Bone marrow (tissue), 2 donors: ENCODE data around the gene MDFIC.

Experiments
- DNase-seq, 2 donors: peaks; one replicate each; lab custom pipeline; 2025; lab: John Stamatoyannopoulos, UW

Gene MDFIC

DNA sequence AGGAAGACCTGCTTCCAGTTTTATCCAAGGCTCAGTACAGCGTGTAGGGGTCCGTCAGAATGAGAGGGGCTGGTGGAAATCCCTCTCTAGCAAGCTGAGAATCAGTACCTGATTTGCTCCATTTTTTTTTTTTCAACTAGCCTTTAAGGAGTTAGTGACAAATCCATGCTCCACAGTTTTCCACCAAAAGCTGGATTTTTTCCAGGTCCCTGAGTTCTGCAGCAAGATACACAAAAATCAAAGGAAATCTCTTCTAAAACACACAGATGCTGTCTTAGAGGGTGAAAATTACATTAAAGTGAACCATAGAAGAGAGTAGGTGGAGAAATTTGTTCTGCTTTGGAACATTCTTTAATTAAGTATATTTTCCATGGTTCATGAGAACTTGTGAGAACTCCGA, 30.4 kb downstream of the MDFIC start:
- DNase-seq, result no peak

- DNase-seq, result no peak
Measured at GRCh38 chr7:114953724-114954123, 31.8 kb downstream of the MDFIC start.

GRCh38 chr7:114956702-114957101, 34.8 kb downstream of the MDFIC start:
- no peak for DNase-seq

GRCh38 chr7:114957444-114957843, 35.5 kb downstream of the MDFIC start:
- no peak for DNase-seq

DNA sequence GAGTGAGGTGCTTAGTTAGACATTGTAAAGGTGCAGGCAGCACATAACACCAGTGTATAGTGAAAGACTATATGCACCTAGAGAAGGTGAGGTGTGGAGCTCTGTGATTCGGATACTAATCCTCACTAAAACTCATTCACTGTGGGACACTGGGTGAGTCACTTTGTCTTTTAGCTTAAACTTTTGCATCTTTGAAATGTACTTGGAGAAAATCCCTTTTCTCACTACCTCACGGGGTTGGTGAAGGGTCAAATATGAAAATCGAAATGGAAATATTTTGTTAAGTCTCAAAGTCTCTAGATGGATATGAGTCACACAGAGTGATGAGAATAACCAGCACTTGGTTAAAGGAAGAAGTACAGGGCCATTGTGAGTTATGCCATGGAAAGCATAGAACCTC, 38.0 kb downstream of the MDFIC start:
- no peak for DNase-seq

DNA sequence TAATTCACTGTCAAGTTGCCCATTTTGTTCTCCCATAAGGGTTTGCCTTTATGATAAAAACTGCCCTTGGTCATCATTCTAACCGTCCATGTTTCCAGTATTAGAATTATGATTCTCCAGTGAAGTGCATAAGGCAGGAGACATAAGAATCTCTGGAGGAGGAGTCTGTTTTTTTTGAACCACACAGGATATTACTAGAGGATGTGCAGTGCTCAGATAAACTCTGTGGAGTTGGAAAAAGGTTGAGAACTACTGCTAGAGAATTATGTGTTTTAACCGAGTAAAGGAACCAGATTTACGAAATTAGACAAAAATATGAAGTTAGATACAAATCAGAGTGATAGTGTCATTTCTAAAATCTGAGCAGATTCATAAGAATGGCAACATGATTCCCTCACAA, 40.5 kb downstream of the MDFIC start:
- no peak for DNase-seq

- no peak for DNase-seq
Measured at GRCh38 chr7:114966156-114966555, 44.3 kb downstream of the MDFIC start.

GRCh38 chr7:114969096-114969495, 47.2 kb downstream of the MDFIC start:
- no peak for DNase-seq

- no peak for DNase-seq
Measured at GRCh38 chr7:114970308-114970707, 48.4 kb downstream of the MDFIC start.

- no peak for DNase-seq
Measured at GRCh38 chr7:114970732-114971131, 48.8 kb downstream of the MDFIC start.

DNA sequence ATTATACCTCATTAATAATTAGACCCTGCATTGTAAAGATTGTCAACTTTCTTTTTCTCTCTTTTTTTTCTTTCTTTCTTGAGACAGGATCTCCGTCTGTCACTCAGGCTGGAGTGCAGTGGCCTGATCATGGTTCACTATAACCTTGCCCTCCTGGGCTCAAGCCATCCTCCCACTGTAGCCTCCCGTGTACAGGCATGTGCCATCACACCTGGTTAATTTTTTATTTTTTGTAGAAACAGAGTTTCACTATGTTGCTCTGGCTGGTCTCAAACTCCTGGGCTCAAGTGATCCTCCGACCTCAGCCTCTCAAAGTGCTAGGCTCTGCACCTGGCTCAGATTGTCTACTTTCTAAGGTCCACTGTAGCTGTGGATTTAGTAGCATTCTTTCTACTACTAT, 50.7 kb downstream of the MDFIC start:
- no peak for DNase-seq

GRCh38 chr7:114973147-114973546, 51.3 kb downstream of the MDFIC start:
- DNase-seq, result no peak

DNA sequence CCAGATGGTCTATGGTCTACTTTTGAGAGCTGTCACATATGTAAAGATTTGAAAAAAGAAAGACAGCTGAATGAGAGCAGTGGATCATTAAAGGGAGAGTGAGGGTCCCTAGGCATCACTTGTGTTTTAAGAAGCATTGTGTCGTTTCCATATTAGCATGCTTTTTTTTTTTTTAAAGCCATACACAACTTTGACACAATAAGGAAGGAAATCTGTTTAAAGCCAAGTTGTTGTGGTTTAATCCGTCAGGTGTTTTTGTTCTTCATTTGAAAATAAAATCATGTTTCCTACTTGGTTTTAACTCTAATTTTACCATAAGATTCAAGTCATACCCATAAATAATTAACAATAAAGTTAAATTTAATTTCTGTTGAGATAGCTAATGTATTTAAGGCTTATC, 53.5 kb downstream of the MDFIC start:
- no peak for DNase-seq

- no peak for DNase-seq
Measured at GRCh38 chr7:114976666-114977065, 54.8 kb downstream of the MDFIC start.

- DNase-seq, result no peak
Measured at GRCh38 chr7:114977277-114977676, 55.4 kb downstream of the MDFIC start.

GRCh38 chr7:114979388-114979787, 57.5 kb downstream of the MDFIC start:
- DNase-seq, result no peak

DNA sequence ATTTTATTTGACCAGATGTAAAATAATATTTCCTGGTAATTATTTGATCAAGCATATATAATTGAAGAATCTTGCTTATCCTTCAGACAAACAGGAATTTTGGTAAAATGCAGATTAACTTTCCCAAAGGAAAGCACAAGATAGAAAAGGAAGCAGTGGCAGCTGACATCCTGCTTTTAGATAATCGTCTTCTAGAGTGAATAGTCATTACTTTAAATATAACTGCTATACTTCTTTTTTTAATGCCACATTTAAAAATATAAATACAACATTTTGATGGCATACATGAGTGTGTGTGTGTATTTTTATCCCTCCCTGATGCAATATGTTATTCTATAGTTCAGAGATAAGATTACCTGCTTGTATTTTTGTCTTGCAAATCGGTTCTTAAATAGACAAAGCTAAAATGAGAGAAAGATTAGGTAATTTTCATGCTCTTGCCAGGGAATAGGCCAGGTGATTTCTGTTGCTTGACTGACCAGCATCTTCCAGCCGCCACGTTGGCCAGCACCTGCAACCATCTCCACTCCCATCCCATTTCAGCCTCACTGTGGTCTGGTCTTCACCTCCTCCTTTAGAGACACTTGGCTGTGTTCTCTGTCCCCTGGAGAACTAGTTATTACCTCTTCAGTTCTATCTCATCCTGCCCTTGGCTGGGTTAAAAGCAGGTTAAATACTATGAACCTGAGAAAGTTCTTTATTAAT, 58.1 kb downstream of the MDFIC start:
- DNase-seq, result no peak

DNA sequence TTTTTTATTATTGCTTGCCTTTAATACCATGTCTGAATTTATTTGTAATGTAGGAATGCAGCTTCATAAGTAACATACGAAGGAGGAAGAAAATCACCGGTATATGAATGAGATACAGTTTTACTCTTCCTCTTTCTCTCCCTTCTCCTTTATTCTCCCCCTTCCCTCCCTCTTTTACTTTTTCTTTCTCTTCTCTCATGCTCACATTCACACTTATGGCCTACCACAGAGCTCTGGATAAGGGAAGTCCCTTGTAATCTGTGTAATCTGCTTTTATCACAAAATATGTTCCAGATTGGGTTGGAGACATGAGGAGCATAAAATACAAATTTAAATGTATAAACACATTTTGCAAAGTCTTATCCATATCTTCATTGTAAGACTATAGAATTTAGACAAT, 59.4 kb downstream of the MDFIC start:
- DNase-seq, result peak in 1 of 2 donors; percentile 74

DNA sequence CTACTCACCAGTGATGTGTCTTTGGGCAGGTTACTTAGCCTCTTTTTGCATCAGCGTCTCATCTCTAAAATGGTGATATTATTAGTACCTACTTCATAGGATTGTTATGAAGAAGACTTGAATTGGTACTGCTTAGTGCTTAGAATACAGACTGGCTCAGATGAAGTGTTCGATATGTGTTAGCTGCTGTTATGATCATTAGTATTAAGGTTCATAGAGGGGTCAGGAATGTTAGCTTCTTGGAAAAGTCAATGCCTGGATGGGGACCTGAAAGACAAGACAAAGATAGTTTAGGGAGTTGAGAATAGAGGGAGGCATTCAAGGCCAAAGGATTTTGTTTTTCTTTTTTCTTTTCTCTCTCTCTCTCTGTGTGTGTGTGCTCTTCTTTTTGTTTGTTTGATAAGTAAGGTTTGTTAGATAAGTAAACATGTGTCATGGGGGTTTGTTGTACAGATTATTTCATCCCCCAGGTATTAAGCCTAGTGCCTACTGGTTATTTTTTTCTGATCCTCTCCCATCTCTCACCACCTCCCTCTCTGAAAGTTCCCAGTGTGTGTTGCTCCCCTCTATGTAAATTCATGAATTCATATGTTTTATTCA, 63.3 kb downstream of the MDFIC start:
- DNase-seq, result no peak

DNA sequence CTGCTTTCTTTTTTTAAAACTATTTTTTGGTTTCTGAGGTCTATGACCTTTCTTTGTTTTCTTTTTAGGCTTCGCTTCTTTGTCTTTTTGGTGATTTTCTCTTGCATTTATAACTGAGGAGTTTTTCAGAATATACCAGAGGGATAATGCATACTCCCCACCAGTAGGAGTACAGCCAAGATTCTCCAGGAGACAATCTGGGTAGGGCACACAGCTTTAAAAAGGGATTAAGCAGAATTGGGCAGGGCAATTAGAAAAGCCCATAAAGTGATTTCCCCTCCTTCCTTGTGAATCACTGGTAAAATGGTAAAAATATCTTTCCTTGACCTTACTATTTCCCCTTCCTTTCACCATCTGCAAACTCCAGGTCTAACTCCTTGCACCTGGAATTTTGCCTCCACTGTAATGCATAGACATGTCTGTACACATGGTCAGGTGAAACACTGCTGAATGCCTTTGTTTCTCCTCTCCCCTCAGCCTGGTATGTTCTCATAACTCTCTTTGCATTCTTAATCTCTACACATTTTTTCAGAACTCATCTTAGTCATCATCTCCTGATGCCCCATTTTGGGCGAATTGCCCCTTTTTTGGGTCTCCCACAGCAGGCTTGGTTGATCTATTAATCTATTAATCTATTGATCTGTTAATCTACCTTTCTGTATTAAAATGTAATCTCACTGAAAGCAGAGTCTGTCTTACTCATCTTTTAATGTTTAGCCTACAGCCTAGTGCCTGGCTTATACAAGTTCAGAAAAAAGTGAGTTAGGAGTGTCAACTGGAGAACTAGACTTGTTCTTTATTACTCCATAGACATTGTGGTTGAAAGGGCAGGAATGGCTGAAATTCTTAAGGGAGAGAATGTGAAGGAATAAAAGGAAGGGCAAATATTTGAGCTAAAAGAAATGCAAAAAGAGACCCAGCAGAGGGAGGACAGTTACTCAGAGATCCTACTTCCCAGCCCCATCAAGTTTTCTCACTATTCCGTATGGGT, 64.6 kb downstream of the MDFIC start:
- DNase-seq, result no peak

DNA sequence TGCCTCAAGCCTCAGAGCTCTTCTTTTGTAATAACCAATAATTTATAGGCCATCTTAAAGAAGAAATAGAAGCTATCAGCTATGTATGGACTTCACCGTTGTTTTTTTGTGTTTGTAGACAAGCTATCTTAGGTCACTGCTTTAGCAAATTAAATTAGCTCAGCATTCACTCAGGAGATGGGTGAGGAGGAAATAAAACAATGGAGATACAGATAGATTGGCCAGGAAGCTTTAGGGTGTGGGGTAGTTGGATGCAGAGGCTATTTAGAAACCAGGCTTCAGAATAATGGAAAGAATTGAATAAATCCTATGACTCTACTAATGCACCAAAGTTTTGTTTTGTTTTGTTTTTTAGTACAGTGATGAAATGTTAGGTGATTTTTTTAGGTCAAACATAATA, 66.1 kb downstream of the MDFIC start:
- DNase-seq, result no peak

DNA sequence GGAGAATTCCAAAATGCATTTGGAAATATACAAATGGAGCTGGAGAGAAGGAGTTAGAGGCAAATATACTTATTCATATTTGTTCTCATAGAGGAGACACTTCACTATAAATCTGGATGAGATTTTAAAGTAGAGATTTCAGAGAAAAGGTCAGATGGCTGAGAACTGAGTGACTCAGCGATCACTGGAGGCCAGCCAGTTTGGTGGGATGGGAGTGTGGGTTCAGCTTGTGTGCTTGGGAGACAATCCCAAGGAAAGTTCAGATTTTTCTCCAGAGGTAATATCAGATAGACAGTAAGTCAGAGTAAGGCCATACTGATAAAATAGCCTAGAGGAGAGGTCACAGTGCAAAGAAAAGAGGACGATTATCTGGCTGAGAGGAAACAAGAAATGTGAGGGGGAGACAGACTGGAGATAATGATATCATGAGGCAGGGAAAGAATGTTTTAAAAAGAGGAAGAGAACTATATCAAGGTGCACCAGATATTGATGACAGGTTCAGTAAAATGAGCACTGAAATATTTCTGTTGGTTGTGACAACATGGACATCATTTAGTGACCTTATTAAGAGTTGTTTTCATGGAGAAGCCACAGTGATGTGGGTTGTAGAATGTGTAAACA, 67.0 kb downstream of the MDFIC start:
- DNase-seq, result peak in 1 of 2 donors; percentile 17
